HCT116 (cell line): Measurements from ENCODE around the gene JAG1. TPM values are rescaled to one million over a fixed set of nuclear protein-coding genes. Genes with fewer than 3 reads are reported as not detected.

Experiments used
- ATAC-seq: fragments of 200-7000 bp; cut with Tn5 transposase; 2 replicates; pipeline ENCODE4 v1.9.1; 2020; ENCODE audit warnings: mild to moderate bottlenecking, moderate library complexity
- BruUV-seq: library from RNA; stranded (reverse); fragments of 400-500 nt; replicated peaks from 2 replicates; lab custom pipeline; 2021; lab: Mats Ljungman, UMichigan
- CTCF ChIA-PET: fragments of 300-600 bp; sonication (Branson Sonifier 250); formaldehyde crosslinking; loops from one replicate; lab custom pipeline; 2021; ENCODE audit warnings: antibody characterized with exemption; lab: Charles Lee
- POLR2A ChIA-PET: fragments of 300-600, 350-600 bp; sonication (Branson Sonifier 250); formaldehyde crosslinking; loops from one replicate; lab custom pipeline; 2021; ENCODE audit warnings: antibody characterized with exemption; lab: Charles Lee
- RAD21 ChIA-PET, 2 experiments: fragments of 300-600 bp; sonication (Branson Sonifier 250); formaldehyde crosslinking; loops; one replicate each; lab custom pipeline; 2023; ENCODE audit warnings: low total read pairs in 2 of 2; ENCODE audit not compliant: uncharacterized antibody in 2 of 2, unreplicated experiment in 2 of 2, low non-redundant PET in 1 of 2; lab: Charles Lee
- DNase-seq: peaks from one replicate; pipeline ENCODE4 v3.0.0-alpha.2; 2010; ENCODE audit warnings: low read depth, low spot score
- H2AFZ ChIP-seq: fragments of 200-600 bp; shearing (Covaris generic), sonication (generic); 2 replicates; pipeline ENCODE4 v1.6.1; 2017; ENCODE audit warnings: low read depth, mixed run types, mixed read lengths, antibody characterized with exemption, low read length; ENCODE audit not compliant: poor library complexity, severe bottlenecking
- H3K27ac ChIP-seq: 2 replicates; pipeline ENCODE4 v1.5.1; 2012; ENCODE audit warnings: low read depth, low read length
- H3K27me3 ChIP-seq: fragments of 200-600 bp; sonication (generic); 2 replicates; pipeline ENCODE4 v1.6.1; 2016; ENCODE audit warnings: mixed run types, low read length, mixed read lengths; ENCODE audit not compliant: insufficient read depth
- H3K36me3 ChIP-seq, 2 experiments: fragments of 200-500 bp in 1 of 2; fragments of 200-600 bp in 1 of 2; sonication (Bioruptor generic) in 1 of 2; sonication (generic) in 1 of 2; 2 replicates each; pipeline versions ENCODE4 v1.5.1 to v1.6.1; 2014 to 2016; ENCODE audit warnings: low read length in 2 of 2, inconsistent platforms in 1 of 2, mixed read lengths in 1 of 2, mixed run types in 1 of 2; ENCODE audit not compliant: insufficient read depth in 2 of 2, control insufficient read depth in 1 of 2
- H3K4me1 ChIP-seq, 2 experiments: fragments of 200-600 bp in 1 of 2; sonication (generic) in 1 of 2; 2 replicates each; pipeline versions ENCODE4 v1.5.1 to v1.6.1; 2012 to 2017; ENCODE audit warnings: low read length in 2 of 2, inconsistent platforms in 1 of 2, mild to moderate bottlenecking in 1 of 2, mixed read lengths in 1 of 2, mixed run types in 1 of 2, moderate library complexity in 1 of 2; ENCODE audit not compliant: insufficient read depth in 2 of 2, control insufficient read depth in 1 of 2
- H3K4me2 ChIP-seq: fragments of 200-600 bp; sonication (generic); 2 replicates; pipeline ENCODE4 v1.6.1; 2017; ENCODE audit warnings: mixed run types, low read length, mixed read lengths
- H3K4me3 ChIP-seq, 2 experiments: fragments of 200-600 bp in 1 of 2; sonication (generic) in 1 of 2; replicated peaks in 1 of 2; 2 replicates each; pipeline ENCODE4 v1.5.1; 2011 to 2016; ENCODE audit warnings: low read length in 2 of 2, control low read depth in 1 of 2, low read depth in 1 of 2, mild to moderate bottlenecking in 1 of 2, mixed read lengths in 1 of 2, mixed run types in 1 of 2
- H3K79me2 ChIP-seq: fragments of 200-600 bp; sonication (generic); 2 replicates; pipeline ENCODE4 v1.6.1; 2017; ENCODE audit warnings: mild to moderate bottlenecking, mixed run types, low read length, moderate library complexity, mixed read lengths; ENCODE audit not compliant: insufficient read depth
- H3K9ac ChIP-seq: fragments of 200-600 bp; sonication (generic); 2 replicates; pipeline ENCODE4 v1.6.1; 2016; ENCODE audit warnings: low read length, mixed read lengths
- H3K9me2 ChIP-seq: fragments of 200-600 bp; sonication (generic), shearing (Covaris generic); 2 replicates; pipeline ENCODE4 v1.6.1; 2017; ENCODE audit warnings: mixed run types, mild to moderate bottlenecking, moderate library complexity; ENCODE audit not compliant: insufficient read depth
- H3K9me3 ChIP-seq, 2 experiments: fragments of 200-500 bp in 1 of 2; fragments of 200-600 bp in 1 of 2; sonication (Bioruptor generic) in 1 of 2; sonication (generic) in 1 of 2; 2 replicates each; pipeline ENCODE4 v1.6.1; 2014 to 2017; ENCODE audit warnings: low read length in 2 of 2, mixed read lengths in 2 of 2, inconsistent platforms in 1 of 2, low read depth in 1 of 2, mild to moderate bottlenecking in 1 of 2, mixed run types in 1 of 2, moderate library complexity in 1 of 2; ENCODE audit not compliant: control insufficient read depth in 1 of 2, insufficient read depth in 1 of 2
- H4K20me1 ChIP-seq: fragments of 200-600 bp; sonication (generic), shearing (Covaris generic); 2 replicates; pipeline ENCODE4 v1.6.1; 2017; ENCODE audit warnings: mixed run types, mild to moderate bottlenecking, moderate library complexity; ENCODE audit not compliant: insufficient read depth
- ATF3 ChIP-seq: IDR thresholded peaks from 2 replicates; pipeline ENCODE4 v1.6.1; 2012
- CEBPB ChIP-seq: IDR thresholded peaks from 2 replicates; pipeline ENCODE4 v1.6.1; 2012; ENCODE audit warnings: low read depth
- CTCF ChIP-seq, 3 experiments: fragments of 200-600 bp in 1 of 3; sonication (generic) in 1 of 3; IDR thresholded peaks in 2 of 3; conservative IDR thresholded peaks in 1 of 3; 2 replicates each; pipeline ENCODE4 v1.5.1; 2012 to 2017; ENCODE audit warnings: low read depth in 2 of 3, low read length in 2 of 3, antibody characterized with exemption in 1 of 3, borderline replicate concordance in 1 of 3, control low read depth in 1 of 3, mild to moderate bottlenecking in 1 of 3, mixed read lengths in 1 of 3, mixed run types in 1 of 3, moderate library complexity in 1 of 3; ENCODE audit not compliant: insufficient read depth in 1 of 3
- EGR1 ChIP-seq: IDR thresholded peaks from 2 replicates; pipeline ENCODE4 v1.6.1; 2012; ENCODE audit warnings: low read depth
- ELF1 ChIP-seq: IDR thresholded peaks from 2 replicates; pipeline ENCODE4 v1.6.1; 2012; ENCODE audit warnings: low read depth, borderline replicate concordance
- EZH2 ChIP-seq: fragments of 200-600 bp; sonication (generic); IDR thresholded peaks from 2 replicates; pipeline ENCODE4 v1.6.1; 2017; ENCODE audit warnings: antibody characterized with exemption, mixed run types
- EZH2phosphoT487 ChIP-seq: fragments of 200-600 bp; IDR thresholded peaks from 2 replicates; pipeline ENCODE4 v1.6.1; 2018; ENCODE audit warnings: antibody characterized with exemption, borderline replicate concordance
- POLR2A ChIP-seq: IDR thresholded peaks from 2 replicates; pipeline ENCODE4 v1.7.0; 2011; ENCODE audit warnings: borderline replicate concordance; ENCODE audit not compliant: insufficient read depth, insufficient read length; ENCODE audit errors: extremely low read depth
- POLR2AphosphoS5 ChIP-seq: IDR thresholded peaks from 2 replicates; pipeline ENCODE4 v1.6.1; 2011; ENCODE audit warnings: mild to moderate bottlenecking, low read depth, low read length, moderate library complexity
- RAD21 ChIP-seq: IDR thresholded peaks from 2 replicates; pipeline ENCODE4 v1.6.1; 2012; ENCODE audit warnings: low read depth, mild to moderate bottlenecking
- REST ChIP-seq: IDR thresholded peaks from 2 replicates; pipeline ENCODE4 v1.6.1; 2012; ENCODE audit warnings: low read depth
- SIN3A ChIP-seq: IDR thresholded peaks from 2 replicates; pipeline ENCODE4 v1.6.1; 2012; ENCODE audit warnings: low read depth
- SRF ChIP-seq: IDR thresholded peaks from 2 replicates; pipeline ENCODE4 v1.6.1; 2012; ENCODE audit warnings: low read depth
- YY1 ChIP-seq: IDR thresholded peaks from 2 replicates; pipeline ENCODE4 v1.6.1; 2011; ENCODE audit warnings: low read length, low read depth, moderate library complexity, mild to moderate bottlenecking; ENCODE audit not compliant: insufficient replicate concordance; ENCODE audit errors: extremely low read depth
- ZBTB33 ChIP-seq: IDR thresholded peaks from 2 replicates; pipeline ENCODE4 v1.6.1; 2011; ENCODE audit warnings: mild to moderate bottlenecking, low read length, moderate library complexity; ENCODE audit not compliant: insufficient replicate concordance; ENCODE audit errors: extremely low read depth
- ZNF274 ChIP-seq: fragments of 200-500 bp; sonication (Bioruptor generic); IDR thresholded peaks from 2 replicates; pipeline ENCODE4 v1.6.1; 2014; ENCODE audit warnings: mild to moderate bottlenecking, low read depth, low read length, inconsistent platforms
- intact Hi-C: fragments of 100-400 bp; cut with micrococcal nuclease; formaldehyde crosslinking; loops from 2 replicates; pipeline ENCODE4 v1.10.0; 2022
- total RNA-seq: library from RNA; stranded (reverse); gene quantifications from one replicate; pipeline ENCODE4 v1.2.1, GENCODE V29; 2021; ENCODE audit not compliant: unreplicated experiment

The JAG1 gene
- total RNA-seq, 1 experiment from 2014 or later, result 31.9 TPM

- no peaks in the 10 kb centered on the region for H3K27me3 ChIP-seq
- RAD21 ChIA-PET, result no interaction called here
- intact Hi-C loops, result no loop called here
- no peak overlapping the region for H2AFZ ChIP-seq
- no peak for DNase-seq
- H3K4me1 ChIP-seq, result no peaks in the 10 kb centered on the region
- no TSS peak for BruUV-seq
- H3K79me2 ChIP-seq, result no peaks in the 10 kb centered on the region
- TF ChIP-seq ATF3 (no peak), EGR1 (no peak), EZH2 (no peak), ELF1 (no peak), REST (no peak), CTCF (IDR thresholded peaks at IDR 0.05 in 2 of 3, conservative IDR thresholded peaks at IDR 0.05 in 1 of 3; ENCODE audit: borderline replicate concordance in 1 of 3, insufficient read depth in 1 of 3, low read depth in 2 of 3, low read length in 2 of 3) (no peak), POLR2AphosphoS5 (no peak), ZNF274 (no peak), SIN3A (no peak), EZH2phosphoT487 (no peak), SRF (no peak), YY1 (no peak), CEBPB (no peak), ZBTB33 (no peak), RAD21 (no peak), POLR2A (no peak)
- TF ChIP-seq, all 23 proteins: peak for 0
- no peaks in the 10 kb centered on the region for H3K9me3 ChIP-seq
- ATAC-seq, result no peak
- no peaks in the 10 kb centered on the region for H4K20me1 ChIP-seq
- H3K9ac ChIP-seq, result no peak overlapping the region
- ChIA-PET CTCF (no interaction called here), POLR2A (no interaction called here)
- peaks cover 2 to 6% of the 10 kb centered on the region in 2 experiments; a peak in 3 of 4 replicates for H3K36me3 ChIP-seq
- no peak overlapping the region for H3K4me2 ChIP-seq
- H3K4me3 ChIP-seq, result no peak overlapping the region
- no peaks in the 10 kb centered on the region for H3K9me2 ChIP-seq
- no peak overlapping the region for H3K27ac ChIP-seq
Measured at GRCh38 chr20:10634211-10634610, 39.6 kb downstream of the JAG1 start.
